Measurements from ENCODE around the gene ARHGAP15. TPM values are rescaled to one million over a fixed set of nuclear protein-coding genes. Genes with fewer than 3 reads are reported as not detected.
A peak's percentile ranks its signal among the peaks of the same experiment; 100 is the strongest.

ARHGAP15 gene
- total RNA-seq, 1 experiment from 2014 or later = 0.71 TPM

- no peak for DNase-seq (ENCODE audit: low read depth, low spot score)
- in situ Hi-C loops (cut with HindIII; ENCODE audit: low pct_unique_long_range_greater_than_20kb, low sequenced_read_pairs) = no loop called here
Observed at GRCh38 chr2:143473216-143473615, 344.0 kb downstream of the ARHGAP15 start.

- in situ Hi-C loops (cut with HindIII; ENCODE audit: low pct_unique_long_range_greater_than_20kb, low sequenced_read_pairs) = no loop called here
- DNase-seq (ENCODE audit: low read depth, low spot score) = no peak
Observed at GRCh38 chr2:143473820-143474219, 344.6 kb downstream of the ARHGAP15 start.

GRCh38 chr2:143474586-143474985 is 345.4 kb downstream of the ARHGAP15 start:
- DNase-seq (ENCODE audit: low read depth, low spot score) = no peak
- in situ Hi-C loops (cut with HindIII; ENCODE audit: low pct_unique_long_range_greater_than_20kb, low sequenced_read_pairs) = no loop called here

- DNase-seq (ENCODE audit: low read depth, low spot score) = no peak
- in situ Hi-C loops (cut with HindIII; ENCODE audit: low pct_unique_long_range_greater_than_20kb, low sequenced_read_pairs) = no loop called here
Observed at GRCh38 chr2:143475041-143475776, 346.0 kb downstream of the ARHGAP15 start.

GRCh38 chr2:143476336-143477087 is 347.3 kb downstream of the ARHGAP15 start:
- in situ Hi-C loops (cut with HindIII; ENCODE audit: low pct_unique_long_range_greater_than_20kb, low sequenced_read_pairs) = no loop called here
- no peak for DNase-seq (ENCODE audit: low read depth, low spot score)

GRCh38 chr2:143477714-143478443 is 348.7 kb downstream of the ARHGAP15 start:
- in situ Hi-C loops (cut with HindIII; ENCODE audit: low pct_unique_long_range_greater_than_20kb, low sequenced_read_pairs) = no loop called here
- DNase-seq (ENCODE audit: low read depth, low spot score) = no peak

- DNase-seq (ENCODE audit: low read depth, low spot score) = no peak
- in situ Hi-C loops (cut with HindIII; ENCODE audit: low pct_unique_long_range_greater_than_20kb, low sequenced_read_pairs) = no loop called here
Observed at GRCh38 chr2:143480086-143480485, 350.9 kb downstream of the ARHGAP15 start.

- in situ Hi-C loops (cut with HindIII; ENCODE audit: low pct_unique_long_range_greater_than_20kb, low sequenced_read_pairs) = no loop called here
- DNase-seq (ENCODE audit: low read depth, low spot score) = peak; percentile 3
Observed at GRCh38 chr2:143480601-143481236, 351.5 kb downstream of the ARHGAP15 start.

- no peak for DNase-seq (ENCODE audit: low read depth, low spot score)
- in situ Hi-C loops (cut with HindIII; ENCODE audit: low pct_unique_long_range_greater_than_20kb, low sequenced_read_pairs) = no loop called here
Observed at GRCh38 chr2:143481237-143481623, 352.0 kb downstream of the ARHGAP15 start.

GRCh38 chr2:143481733-143482132 is 352.5 kb downstream of the ARHGAP15 start:
- no peak for DNase-seq (ENCODE audit: low read depth, low spot score)
- in situ Hi-C loops (cut with HindIII; ENCODE audit: low pct_unique_long_range_greater_than_20kb, low sequenced_read_pairs) = no loop called here

GRCh38 chr2:143482316-143482715 is 353.1 kb downstream of the ARHGAP15 start:
- in situ Hi-C loops (cut with HindIII; ENCODE audit: low pct_unique_long_range_greater_than_20kb, low sequenced_read_pairs) = no loop called here
- DNase-seq (ENCODE audit: low read depth, low spot score) = no peak

GRCh38 chr2:143482771-143483170 is 353.6 kb downstream of the ARHGAP15 start:
- in situ Hi-C loops (cut with HindIII; ENCODE audit: low pct_unique_long_range_greater_than_20kb, low sequenced_read_pairs) = no loop called here

GRCh38 chr2:143486976-143487375 is 357.8 kb downstream of the ARHGAP15 start:
- in situ Hi-C loops (cut with HindIII; ENCODE audit: low pct_unique_long_range_greater_than_20kb, low sequenced_read_pairs) = no loop called here
- DNase-seq (ENCODE audit: low read depth, low spot score) = no peak

More at GRCh38 chr2:143482771-143483170, 353.6 kb downstream of the ARHGAP15 start:
- no peak for DNase-seq (ENCODE audit: low read depth, low spot score)

GRCh38 chr2:143489145-143489544 is 359.9 kb downstream of the ARHGAP15 start:
- in situ Hi-C loops (cut with HindIII; ENCODE audit: low pct_unique_long_range_greater_than_20kb, low sequenced_read_pairs) = no loop called here

GRCh38 chr2:143491131-143491530 is 361.9 kb downstream of the ARHGAP15 start:
- DNase-seq (ENCODE audit: low read depth, low spot score) = no peak
- in situ Hi-C loops (cut with HindIII; ENCODE audit: low pct_unique_long_range_greater_than_20kb, low sequenced_read_pairs) = no loop called here

More at GRCh38 chr2:143489145-143489544, 359.9 kb downstream of the ARHGAP15 start:
- DNase-seq (ENCODE audit: low read depth, low spot score) = no peak

GRCh38 chr2:143493339-143493738 is 364.1 kb downstream of the ARHGAP15 start:
- DNase-seq (ENCODE audit: low read depth, low spot score) = no peak
- in situ Hi-C loops (cut with HindIII; ENCODE audit: low pct_unique_long_range_greater_than_20kb, low sequenced_read_pairs) = no loop called here

- in situ Hi-C loops (cut with HindIII; ENCODE audit: low pct_unique_long_range_greater_than_20kb, low sequenced_read_pairs) = no loop called here
Observed at GRCh38 chr2:143497726-143498125, 368.5 kb downstream of the ARHGAP15 start.

GRCh38 chr2:143498496-143498895 is 369.3 kb downstream of the ARHGAP15 start:
- DNase-seq (ENCODE audit: low read depth, low spot score) = no peak
- in situ Hi-C loops (cut with HindIII; ENCODE audit: low pct_unique_long_range_greater_than_20kb, low sequenced_read_pairs) = no loop called here

More at GRCh38 chr2:143497726-143498125, 368.5 kb downstream of the ARHGAP15 start:
- no peak for DNase-seq (ENCODE audit: low read depth, low spot score)

Data from SK-MEL-5 (cell line).